Measurements from ENCODE around the gene G0S2.
"Not testable (repeated sequence)": the region's sequence is repeated elsewhere in the genome, so short reads cannot be mapped to it uniquely, and the experiment has no call there.

G0S2 gene

GRCh38 chr1:209685821-209686220 lies 10.6 kb downstream of the G0S2 start:
- DNase-seq: peak in 2 of 5 donors; percentile 4 to 83

- no peak for DNase-seq
Measured at GRCh38 chr1:209686322-209686721, 11.1 kb downstream of the G0S2 start.

GRCh38 chr1:209688746-209689234 lies 13.6 kb downstream of the G0S2 start:
- no peak for DNase-seq

- no peak for DNase-seq
Measured at GRCh38 chr1:209689477-209689876, 14.3 kb downstream of the G0S2 start.

DNA sequence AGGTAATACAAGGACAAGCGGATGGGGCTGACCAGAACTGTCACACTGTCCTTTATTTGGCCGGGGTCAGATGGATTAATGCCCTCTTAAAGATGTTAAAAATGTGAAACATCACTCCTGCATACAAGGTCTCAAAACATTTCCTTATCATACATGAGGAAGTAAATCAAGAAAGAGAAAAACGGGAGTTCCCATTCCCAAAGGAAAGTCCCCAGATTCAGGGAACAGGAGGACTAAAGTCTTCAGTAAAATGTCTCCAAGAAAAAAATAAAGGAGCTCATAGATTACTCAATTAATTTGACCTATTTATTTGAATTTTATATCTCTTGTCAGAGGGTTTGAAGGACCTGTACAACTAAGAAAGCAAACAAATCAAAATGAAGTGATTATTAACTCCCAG lies 16.0 kb downstream of the G0S2 start:
- DNase-seq: no peak

- DNase-seq: no peak
Measured at GRCh38 chr1:209692296-209692695, 17.1 kb downstream of the G0S2 start.

- peak; percentile 21 to 76 (median 46) for DNase-seq
Measured at GRCh38 chr1:209692745-209693504, 17.7 kb downstream of the G0S2 start.

DNA sequence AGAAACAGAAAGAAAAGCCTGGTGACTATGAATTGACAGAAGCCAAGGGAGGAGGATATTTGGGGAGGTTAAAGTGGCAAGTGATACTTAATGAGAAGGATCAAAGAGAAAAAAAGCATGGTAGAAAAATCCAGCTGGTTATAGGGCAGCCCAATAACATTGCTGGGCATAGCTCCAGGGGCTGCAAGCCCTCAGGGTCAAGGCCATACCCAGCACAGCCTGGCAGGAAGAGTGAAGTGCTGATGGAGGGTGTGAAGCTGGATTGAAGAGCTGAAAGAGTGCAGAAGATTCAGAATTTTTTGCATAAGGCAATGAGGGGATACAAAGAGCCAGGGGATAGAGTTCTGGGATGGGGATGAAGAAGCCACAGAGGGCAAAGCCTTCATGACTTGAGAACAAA lies 21.5 kb downstream of the G0S2 start:
- no peak for DNase-seq

GRCh38 chr1:209697126-209697525 lies 21.9 kb downstream of the G0S2 start:
- no peak for DNase-seq

GRCh38 chr1:209700686-209701085 lies 25.5 kb downstream of the G0S2 start:
- DNase-seq: not testable (repeated sequence)

- no peak for DNase-seq
Measured at GRCh38 chr1:209702832-209703231, 27.6 kb downstream of the G0S2 start.

- DNase-seq: no peak
Measured at GRCh38 chr1:209703834-209704504, 28.8 kb downstream of the G0S2 start.

DNA sequence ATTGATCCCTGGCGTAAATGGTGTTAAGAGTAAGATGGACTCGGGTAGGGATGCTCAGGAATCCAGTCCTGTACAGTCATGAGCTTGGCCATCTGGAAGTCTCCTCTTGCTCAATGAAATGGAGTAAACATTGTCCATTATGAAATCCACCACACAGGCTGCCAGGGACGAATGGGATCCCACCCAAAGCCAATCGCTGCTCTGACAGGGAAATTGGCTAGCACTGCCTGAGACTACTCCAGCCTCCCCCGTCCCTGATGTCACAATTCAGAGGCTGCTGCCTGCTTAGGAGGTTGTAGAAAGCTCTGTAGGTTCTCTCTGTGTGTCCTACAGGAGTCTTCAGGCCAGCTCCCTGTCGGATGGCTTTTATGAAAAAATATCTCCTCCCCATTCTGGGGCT lies 29.4 kb downstream of the G0S2 start, which contains the start of gene HSD11B1:
HSD11B1 (plus strand) TSS at position 263 of the 400 bp plus-strand sequence; CDS start at position 360, 97 bp downstream.
- no peak for DNase-seq

- DNase-seq: no peak
Measured at GRCh38 chr1:209705033-209705598, 29.9 kb downstream of the G0S2 start.

DNA sequence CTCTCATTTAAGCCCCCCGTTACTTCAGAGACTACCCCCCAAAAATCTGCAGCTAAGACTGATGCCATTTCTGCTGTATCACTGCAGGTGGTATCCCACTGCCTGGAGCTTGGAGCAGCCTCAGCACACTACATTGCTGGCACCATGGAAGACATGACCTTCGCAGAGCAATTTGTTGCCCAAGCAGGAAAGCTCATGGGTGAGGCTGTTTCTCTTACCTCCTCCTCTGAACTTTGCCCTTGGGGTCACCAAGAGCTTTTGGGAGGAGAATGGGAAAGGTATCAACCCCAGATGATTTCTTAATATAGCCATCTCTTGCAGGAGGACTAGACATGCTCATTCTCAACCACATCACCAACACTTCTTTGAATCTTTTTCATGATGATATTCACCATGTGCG lies 31.4 kb downstream of the G0S2 start:
- no peak for DNase-seq

DNA sequence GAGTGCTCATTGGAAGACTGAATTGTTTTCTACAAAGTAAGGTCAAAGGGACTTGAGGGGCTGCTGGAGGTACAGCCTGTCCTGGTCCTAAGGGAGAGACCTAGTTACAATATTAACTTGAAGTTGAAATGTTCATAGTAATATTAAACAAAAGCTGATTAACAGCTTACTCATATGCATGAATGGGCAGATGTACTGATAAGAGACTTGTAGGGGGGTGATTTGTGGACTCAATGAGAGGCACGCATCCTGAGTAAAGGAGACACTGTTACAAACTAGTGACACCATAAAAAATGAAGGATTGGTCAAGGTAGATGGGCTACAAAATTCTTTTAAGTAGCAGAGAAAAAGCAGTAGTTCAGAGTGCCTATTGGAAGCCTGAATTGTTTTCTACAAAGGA lies 32.1 kb downstream of the G0S2 start:
- DNase-seq: no peak

DNA sequence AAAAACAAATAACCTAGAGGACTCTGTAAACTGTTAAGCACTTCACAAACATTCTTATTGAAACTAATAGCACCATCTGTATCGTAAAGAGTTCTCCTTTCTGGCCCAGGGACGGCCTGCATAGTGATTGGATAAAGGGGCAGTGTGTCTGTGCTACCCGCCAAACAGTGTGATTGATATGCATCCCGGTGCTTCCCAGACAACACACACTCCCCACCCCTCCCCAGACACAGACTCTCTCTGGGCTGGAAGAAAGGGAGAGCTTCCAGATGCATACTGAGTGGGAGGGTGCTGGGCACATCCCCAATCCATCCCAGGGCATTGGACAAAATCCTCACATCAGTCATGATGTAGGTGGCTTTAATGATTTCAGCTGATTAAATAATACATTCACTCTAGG lies 33.1 kb downstream of the G0S2 start:
- no peak for DNase-seq

DNA sequence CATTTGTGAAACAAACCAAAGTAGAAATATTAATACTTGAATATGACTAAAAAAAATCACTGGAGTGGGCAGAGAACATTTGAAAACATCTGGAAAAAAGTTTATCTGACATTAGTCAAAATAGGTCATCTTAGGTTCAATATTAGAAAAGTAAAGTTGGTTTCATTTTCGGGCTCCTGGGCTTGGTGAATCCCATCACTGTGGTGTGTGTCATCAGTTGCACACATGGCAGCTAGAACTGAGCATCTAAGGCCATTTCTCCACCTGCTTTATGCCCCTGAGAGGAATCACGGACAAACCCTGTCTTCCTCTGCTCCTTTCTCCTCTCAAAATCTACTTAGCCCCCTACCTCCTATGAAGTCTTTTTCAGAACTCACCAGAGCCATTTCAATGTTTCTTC lies 34.9 kb downstream of the G0S2 start:
- peak in 1 of 5 donors; percentile 64 for DNase-seq

GRCh38 chr1:209710847-209711246 lies 35.6 kb downstream of the G0S2 start:
- DNase-seq: no peak

DNA sequence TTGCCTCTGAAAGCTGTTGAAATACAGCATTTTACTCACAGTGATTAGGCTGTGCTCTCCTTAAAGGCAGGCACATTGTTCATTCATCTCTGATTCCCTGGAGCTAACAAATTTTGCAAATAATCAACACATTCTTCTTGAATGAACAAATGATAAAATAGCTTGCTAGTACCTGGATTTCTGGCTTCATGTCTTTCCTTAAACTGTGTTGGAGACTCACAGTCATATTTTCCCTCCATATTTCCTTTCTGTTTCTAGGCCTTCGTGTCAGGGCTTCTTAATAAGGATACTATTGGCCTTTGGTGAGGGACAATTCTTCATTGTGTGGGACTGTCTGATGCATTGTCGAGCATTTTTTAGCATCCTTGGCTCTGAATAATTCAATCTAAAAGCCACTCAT lies 39.1 kb downstream of the G0S2 start:
- no peak for DNase-seq

DNA sequence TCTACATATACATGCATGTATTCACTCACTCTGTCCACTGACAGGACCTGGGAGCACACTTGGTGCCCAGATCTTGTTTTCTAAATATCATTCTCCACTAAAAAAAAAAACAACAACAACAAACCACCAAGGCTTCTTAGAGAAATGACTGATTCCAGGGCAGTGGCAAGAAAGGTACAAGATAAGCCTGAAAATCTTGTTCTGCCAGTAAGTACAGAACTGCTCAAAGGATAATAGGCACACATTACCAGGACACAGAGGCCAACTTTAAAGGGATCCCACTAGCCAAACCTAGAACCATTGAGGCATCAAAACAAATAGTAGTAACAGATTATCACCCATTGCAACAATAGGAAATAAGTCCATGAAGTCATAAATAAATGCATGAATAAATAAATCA lies 40.1 kb downstream of the G0S2 start:
- no peak for DNase-seq

DNA sequence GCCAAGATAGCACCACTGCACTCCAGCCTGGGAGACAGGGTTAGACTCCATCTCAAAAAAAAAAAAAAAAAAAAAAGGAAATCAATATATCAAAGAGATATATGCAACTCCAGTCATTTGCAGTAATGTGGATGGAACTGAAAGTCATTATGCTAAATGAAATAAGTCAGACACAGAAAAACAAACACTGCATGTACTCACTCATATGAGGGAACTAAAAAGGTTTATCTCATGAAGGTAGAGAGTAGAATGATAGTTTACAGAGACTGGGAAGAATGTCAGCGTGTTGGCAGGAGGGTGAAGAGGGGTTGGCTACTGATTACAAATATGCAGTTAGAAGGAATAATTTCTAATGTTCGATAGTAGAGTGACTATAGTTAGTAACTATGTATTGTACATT lies 42.6 kb downstream of the G0S2 start:
- no peak for DNase-seq

DNA sequence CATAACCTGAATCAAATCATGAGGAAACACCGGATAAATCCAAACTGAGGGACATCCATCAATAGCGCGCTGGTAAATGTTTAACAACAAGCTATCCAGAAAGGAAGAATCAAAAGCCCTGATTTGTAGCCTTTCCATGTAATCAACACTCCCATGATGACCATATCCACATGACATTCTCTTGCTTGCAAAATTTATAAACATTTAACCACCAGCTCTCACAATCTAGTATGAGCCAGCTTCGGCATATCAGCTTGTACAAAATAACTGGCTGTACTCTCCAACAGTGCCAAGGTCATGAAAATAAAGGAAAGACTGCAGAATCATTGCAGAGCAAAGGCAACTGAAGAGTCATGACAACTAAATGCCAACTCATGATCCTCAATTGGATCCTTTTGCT lies 45.1 kb downstream of the G0S2 start:
- DNase-seq: no peak

DNA sequence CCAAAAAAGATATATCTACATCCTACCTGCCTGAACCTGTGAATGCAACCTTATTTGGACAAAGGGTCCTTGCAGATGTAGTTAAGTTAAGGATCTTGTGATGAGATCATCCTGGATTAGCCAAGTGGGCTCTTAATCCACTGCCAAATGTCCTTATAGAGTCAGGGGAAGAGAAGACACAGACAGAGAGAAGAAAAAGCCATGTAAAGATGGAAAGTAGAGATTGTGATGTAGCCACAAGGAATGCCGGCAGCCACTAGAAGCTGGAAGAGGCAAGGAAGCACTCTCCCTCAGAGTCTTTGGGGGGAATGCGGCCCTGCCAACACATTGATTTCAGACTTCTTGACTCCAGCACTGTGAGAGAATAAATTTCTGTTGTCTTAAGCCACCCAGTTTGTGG lies 45.6 kb downstream of the G0S2 start:
- no peak for DNase-seq
